Endothelial cell of umbilical vein (primary cell): ENCODE measurements around the gene MAPK11. TPM values are rescaled to one million over a fixed set of nuclear protein-coding genes. Genes with fewer than 3 reads are reported as not detected.

Experiments used
- BruUV-seq: library from RNA; stranded (reverse); fragments of 400-500 nt; replicated peaks from 2 replicates; lab custom pipeline; 2021; lab: Mats Ljungman, UMichigan
- CTCF ChIA-PET: fragments of 300-600, 350-600 bp; sonication (Branson Sonifier 250); formaldehyde crosslinking; loops from one replicate; lab custom pipeline; 2021; ENCODE audit warnings: antibody characterized with exemption, inconsistent platforms; lab: Charles Lee
- POLR2A ChIA-PET: fragments of 300-600, 350-600 bp; sonication (Branson Sonifier 250); formaldehyde crosslinking; loops from one replicate; lab custom pipeline; 2021; ENCODE audit warnings: antibody characterized with exemption, inconsistent platforms; lab: Charles Lee
- DNase-seq: peaks from one replicate; pipeline ENCODE4 v3.0.0-alpha.2; 2011; ENCODE audit warnings: low read depth, low spot score
- FAIRE-seq: peaks from 2 replicates; lab custom pipeline; 2011; peaks lifted over from hg19 to GRCh38; lab: Jason Lieb, UNC
- H2AFZ ChIP-seq: 2 replicates; pipeline ENCODE4 v1.6.0; 2012; ENCODE audit warnings: low read depth, low read length, control low read depth, inconsistent platforms
- H3K27ac ChIP-seq: 2 replicates; pipeline ENCODE4 v1.5.1; 2011; ENCODE audit warnings: low read depth, mild to moderate bottlenecking, control low read depth, low read length, moderate library complexity; ENCODE audit not compliant: insufficient read depth
- H3K27me3 ChIP-seq, 2 experiments: 2 replicates each; pipeline versions ENCODE4 v1.6.0 to v1.6.1; 2011; ENCODE audit warnings: low read length in 2 of 2, mixed read lengths in 1 of 2; ENCODE audit not compliant: control insufficient read depth in 2 of 2, insufficient read depth in 2 of 2
- H3K36me3 ChIP-seq, 2 experiments: 2 replicates in 1 of 2; 3 replicates in 1 of 2; pipeline ENCODE4 v1.5.1; 2011; ENCODE audit warnings: low read length in 2 of 2, mild to moderate bottlenecking in 1 of 2, moderate library complexity in 1 of 2; ENCODE audit not compliant: control insufficient read depth in 2 of 2, insufficient read depth in 2 of 2; ENCODE audit errors: extremely low read depth in 1 of 2
- H3K4me1 ChIP-seq: 3 replicates; pipeline ENCODE4 v1.5.1; 2011; ENCODE audit warnings: mild to moderate bottlenecking, low read length; ENCODE audit not compliant: control insufficient read depth, insufficient read depth; ENCODE audit errors: extremely low read depth
- H3K4me2 ChIP-seq: 2 replicates; pipeline ENCODE4 v1.6.1; 2011; ENCODE audit warnings: low read length, control low read depth, mixed read lengths; ENCODE audit not compliant: insufficient read depth
- H3K4me3 ChIP-seq, 3 experiments: fragments of 200-600 bp in 1 of 3; sonication (generic), shearing (Covaris generic) in 1 of 3; replicated peaks in 1 of 3; 2 replicates each; pipeline ENCODE4 v1.5.1; 2011 to 2016; ENCODE audit warnings: control low read depth in 3 of 3, low read length in 3 of 3, mild to moderate bottlenecking in 2 of 3, inconsistent platforms in 1 of 3, low read depth in 1 of 3, moderate library complexity in 1 of 3; ENCODE audit not compliant: insufficient read depth in 1 of 3
- H3K79me2 ChIP-seq: 2 replicates; pipeline ENCODE4 v1.6.0; 2012; ENCODE audit warnings: low read length, inconsistent platforms; ENCODE audit not compliant: control insufficient read depth, insufficient read depth
- H3K9ac ChIP-seq: replicated peaks from 2 replicates; pipeline ENCODE3; 2011; ENCODE audit warnings: low read length, control low read depth; ENCODE audit not compliant: insufficient read depth; ENCODE audit errors: extremely low read depth
- H3K9me1 ChIP-seq: replicated peaks from 3 replicates; pipeline ENCODE4 v1.6.0; 2011; ENCODE audit warnings: mild to moderate bottlenecking, low read length; ENCODE audit not compliant: control insufficient read depth, insufficient read depth; ENCODE audit errors: extremely low read depth
- H3K9me3 ChIP-seq: replicated peaks from 2 replicates; pipeline ENCODE4 v1.5.1; 2012; ENCODE audit warnings: low read length, inconsistent platforms; ENCODE audit not compliant: control insufficient read depth, insufficient read depth
- H4K20me1 ChIP-seq: replicated peaks from 2 replicates; pipeline ENCODE3; 2011; ENCODE audit warnings: mild to moderate bottlenecking, low read length; ENCODE audit not compliant: control insufficient read depth, insufficient read depth; ENCODE audit errors: extremely low read depth
- EZH2 ChIP-seq: IDR thresholded peaks from 2 replicates; pipeline ENCODE4 v1.6.1; 2012; ENCODE audit warnings: borderline replicate concordance, low read depth, mild to moderate bottlenecking, moderate library complexity, low read length, inconsistent platforms; ENCODE audit not compliant: severe bottlenecking
- FOS ChIP-seq: IDR thresholded peaks from 2 replicates; pipeline ENCODE4 v1.6.1; 2011; ENCODE audit warnings: mild to moderate bottlenecking, low read length, moderate library complexity, borderline replicate concordance; ENCODE audit not compliant: insufficient read depth
- GATA2 ChIP-seq: IDR thresholded peaks from 2 replicates; pipeline ENCODE4 v1.7.0; 2011; ENCODE audit warnings: low read depth, mild to moderate bottlenecking, moderate library complexity, mixed read lengths, low read length; ENCODE audit not compliant: insufficient read length, insufficient read depth
- JUN ChIP-seq: IDR thresholded peaks from 2 replicates; pipeline ENCODE4 v1.6.1; 2011; ENCODE audit warnings: borderline replicate concordance, low read depth; ENCODE audit not compliant: insufficient read length, insufficient read depth
- MAX ChIP-seq: IDR thresholded peaks from 2 replicates; pipeline ENCODE4 v1.6.1; 2011; ENCODE audit not compliant: insufficient read depth, insufficient read length
- MYC ChIP-seq: IDR thresholded peaks from one replicate; pipeline ENCODE4 v1.6.1; 2011; ENCODE audit warnings: mild to moderate bottlenecking, low read depth, low read length
- POLR2A ChIP-seq: IDR thresholded peaks from 2 replicates; pipeline ENCODE4 v1.6.1; 2012; ENCODE audit warnings: low read depth, mild to moderate bottlenecking, control low read depth, low read length
- POLR2AphosphoS5 ChIP-seq: IDR thresholded peaks from 2 replicates; pipeline ENCODE4 v1.6.1; 2012; ENCODE audit warnings: low read depth, mild to moderate bottlenecking, control low read depth, low read length, moderate library complexity; ENCODE audit not compliant: insufficient read depth
- dilution Hi-C: fragments of 300-500 bp; cut with MboI; formaldehyde crosslinking; loops from one replicate; pipeline ENCODE4 v1.15.0; 2019; ENCODE audit warnings: low sequenced_read_pairs; ENCODE audit not compliant: extremely low pct_ligation_motif_present
- intact Hi-C: fragments of 100-400 bp; cut with micrococcal nuclease; formaldehyde crosslinking; loops from one replicate; pipeline ENCODE4 v1.10.0; 2022
- polyA plus RNA-seq, 4 experiments: library from polyadenylated mRNA; depleted of rRNA in 3 of 4; stranded (reverse) in 3 of 4; unstranded in 1 of 4; fragments of >200 nt; gene quantifications; 2 replicates each; pipeline versions ENCODE4 v1.2.1 to v1.2.3, GENCODE V29; 2011 to 2012; ENCODE audit warnings: missing spikeins in 1 of 4
- total RNA-seq: library from RNA; stranded (reverse); gene quantifications from 2 replicates; pipeline ENCODE4 v1.2.3, GENCODE V29; 2021
- TF ChIP-seq, protein P1 (sequence below), 2 donors: IDR thresholded peaks; 1 replicate in 1 of 2; 2 replicates in 1 of 2; pipeline ENCODE4 v1.5.1; 2011; ENCODE audit warnings: low read length in 2 of 2, mild to moderate bottlenecking in 2 of 2, moderate library complexity in 2 of 2, control low read depth in 1 of 2, inconsistent platforms in 1 of 2, low read depth in 1 of 2; ENCODE audit not compliant: insufficient read depth in 1 of 2; ENCODE audit errors: extremely low read depth in 1 of 2

The MAPK11 gene
- total and polyA plus RNA-seq, 2 donors (not counting 3 experiments of a cell fraction or from before 2014, with no cell fraction given): 22.8 to 26.3 TPM

- Histone ChIP-seq H3K27ac (no peak overlapping the region), H2AFZ (no peak overlapping the region), H4K20me1 (no peaks in the 10 kb centered on the region), H3K4me3 (no peak overlapping the region), H3K27me3 (no peaks in the 10 kb centered on the region), H3K4me1 (peaks cover 35% of the 10 kb centered on the region), H3K4me2 (no peak overlapping the region), H3K36me3 (peaks cover 0 to 6% of the 10 kb centered on the region in 2 experiments), H3K9me1 (no peaks in the 10 kb centered on the region), H3K9ac (no peak overlapping the region), H3K9me3 (no peaks in the 10 kb centered on the region), H3K79me2 (peaks cover 75% of the 10 kb centered on the region)
- no TSS peak for BruUV-seq
- TF ChIP-seq POLR2A (no peak), FOS (no peak), MYC (no peak), JUN (no peak), MAX (no peak), POLR2AphosphoS5 (no peak), GATA2 (no peak), EZH2 (no peak)
- TF ChIP-seq, protein P1, sequence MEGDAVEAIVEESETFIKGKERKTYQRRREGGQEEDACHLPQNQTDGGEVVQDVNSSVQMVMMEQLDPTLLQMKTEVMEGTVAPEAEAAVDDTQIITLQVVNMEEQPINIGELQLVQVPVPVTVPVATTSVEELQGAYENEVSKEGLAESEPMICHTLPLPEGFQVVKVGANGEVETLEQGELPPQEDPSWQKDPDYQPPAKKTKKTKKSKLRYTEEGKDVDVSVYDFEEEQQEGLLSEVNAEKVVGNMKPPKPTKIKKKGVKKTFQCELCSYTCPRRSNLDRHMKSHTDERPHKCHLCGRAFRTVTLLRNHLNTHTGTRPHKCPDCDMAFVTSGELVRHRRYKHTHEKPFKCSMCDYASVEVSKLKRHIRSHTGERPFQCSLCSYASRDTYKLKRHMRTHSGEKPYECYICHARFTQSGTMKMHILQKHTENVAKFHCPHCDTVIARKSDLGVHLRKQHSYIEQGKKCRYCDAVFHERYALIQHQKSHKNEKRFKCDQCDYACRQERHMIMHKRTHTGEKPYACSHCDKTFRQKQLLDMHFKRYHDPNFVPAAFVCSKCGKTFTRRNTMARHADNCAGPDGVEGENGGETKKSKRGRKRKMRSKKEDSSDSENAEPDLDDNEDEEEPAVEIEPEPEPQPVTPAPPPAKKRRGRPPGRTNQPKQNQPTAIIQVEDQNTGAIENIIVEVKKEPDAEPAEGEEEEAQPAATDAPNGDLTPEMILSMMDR (IDR thresholded peaks at IDR 0.05; ENCODE audit: extremely low read depth in 1 of 2, insufficient read depth in 1 of 2, low read depth in 1 of 2, low read length in 2 of 2): no peak
- no peak for FAIRE-seq
- intact Hi-C loops (no loop called here), dilution Hi-C loops (no loop called here)
- POLR2A ChIA-PET: no interaction called here
- CTCF ChIA-PET: interaction anchor here (0.7 to 3.6 kb wide), 7 partner anchors 10 to 51 kb away, joined by 3 to 26 read pairs (median 7); no protein-coding TSS in a partner anchor
- no peak for DNase-seq
Observed at GRCh38 chr22:50303848-50304527, 33.8 kb upstream of the MAPK11 start.
